CD4-positive, alpha-beta T cell treated with Interleukin-4 for 4 hours (primary cell): ENCODE results near the gene MYO16.

ENCODE experiments used
- DNase-seq: peaks from one replicate; pipeline ENCODE4 v3.0.0-alpha.2; 2020

MYO16 gene

GRCh38 chr13:108667205-108667604 is 37.8 kb downstream of the MYO16 start:
- no peak for DNase-seq

- no peak for DNase-seq
These were observed 40.0 kb downstream of the MYO16 start for GRCh38 chr13:108669381-108669780.

DNA sequence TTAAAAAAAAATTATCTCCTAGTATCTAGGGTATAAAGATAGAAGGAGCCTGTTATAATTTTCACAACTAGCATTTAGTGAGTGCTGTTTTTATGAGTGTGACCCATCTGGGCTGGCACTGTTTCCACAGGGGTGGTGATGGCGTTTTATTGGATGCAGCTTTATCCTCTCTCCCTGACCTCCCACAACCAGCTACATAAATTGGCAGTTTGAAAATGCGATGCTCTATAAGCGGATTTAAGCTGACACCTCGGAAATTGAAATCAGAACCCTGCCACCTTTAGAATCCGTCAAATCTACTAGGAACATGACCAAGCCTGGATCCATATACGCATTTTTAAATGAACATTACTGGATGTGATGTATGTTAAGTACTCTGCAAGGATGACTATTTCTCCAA is 44.9 kb downstream of the MYO16 start:
- no peak for DNase-seq

DNA sequence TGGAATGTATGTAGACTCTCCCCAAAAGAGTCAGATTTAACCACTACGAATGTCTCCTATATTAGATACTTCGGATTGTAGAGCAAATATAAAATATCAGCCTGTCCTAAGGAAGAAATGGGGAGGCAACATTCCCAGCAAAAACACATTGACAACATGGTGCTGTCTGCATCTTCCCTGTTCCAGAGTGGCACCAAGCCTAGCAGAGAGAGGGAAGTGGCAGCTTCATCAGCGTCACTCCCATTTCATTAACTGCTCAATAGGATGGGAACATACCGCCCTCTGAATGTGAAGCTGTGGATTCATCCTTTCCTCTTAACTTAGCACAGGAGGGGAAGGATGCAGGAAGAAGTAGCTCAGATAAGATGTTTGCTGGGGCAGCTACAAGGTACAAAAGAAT is 45.4 kb downstream of the MYO16 start:
- DNase-seq = no peak

- no peak for DNase-seq
These were observed 47.2 kb downstream of the MYO16 start for GRCh38 chr13:108676620-108677019.

DNA sequence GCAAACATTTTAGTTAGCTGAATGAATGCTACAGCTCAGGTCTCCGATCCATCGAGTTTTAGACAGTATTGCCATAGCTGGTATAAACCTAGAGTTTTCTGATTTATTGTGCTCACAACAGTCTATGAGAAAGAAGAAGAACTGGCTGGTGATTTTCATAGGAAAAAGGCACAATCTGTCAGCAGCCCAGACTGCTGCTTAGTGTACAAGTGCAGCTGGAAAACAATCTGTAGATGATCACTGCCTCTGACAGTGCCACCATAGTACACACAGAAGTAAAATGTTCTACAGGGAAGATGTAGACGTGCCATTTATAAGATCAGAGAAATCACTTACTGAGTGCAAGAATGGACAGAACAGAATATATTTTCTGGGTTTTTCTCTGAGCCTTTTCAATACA is 48.4 kb downstream of the MYO16 start:
- DNase-seq = no peak

DNA sequence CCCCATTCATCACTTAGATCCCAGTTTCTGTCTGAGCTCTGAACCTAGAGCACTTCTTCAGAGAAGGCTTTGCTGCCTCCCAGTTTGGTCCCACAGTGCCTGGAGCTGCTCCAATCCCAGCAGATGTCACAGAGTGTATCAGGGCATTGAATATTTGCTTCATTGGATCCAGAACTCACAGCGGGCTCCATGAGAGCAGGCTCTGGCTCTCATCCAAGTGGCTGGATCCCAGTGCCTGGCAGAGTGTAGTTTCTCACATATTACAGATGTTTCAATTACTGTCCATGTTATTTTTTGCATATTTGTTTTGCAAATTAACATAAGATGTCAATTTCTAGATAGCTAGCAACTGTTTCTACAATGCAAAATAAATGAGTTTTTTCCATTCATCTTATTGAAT is 50.6 kb downstream of the MYO16 start:
- DNase-seq = no peak

GRCh38 chr13:108681986-108682575 is 52.7 kb downstream of the MYO16 start:
- no peak for DNase-seq

GRCh38 chr13:108682714-108683113 is 53.3 kb downstream of the MYO16 start:
- no peak for DNase-seq

DNA sequence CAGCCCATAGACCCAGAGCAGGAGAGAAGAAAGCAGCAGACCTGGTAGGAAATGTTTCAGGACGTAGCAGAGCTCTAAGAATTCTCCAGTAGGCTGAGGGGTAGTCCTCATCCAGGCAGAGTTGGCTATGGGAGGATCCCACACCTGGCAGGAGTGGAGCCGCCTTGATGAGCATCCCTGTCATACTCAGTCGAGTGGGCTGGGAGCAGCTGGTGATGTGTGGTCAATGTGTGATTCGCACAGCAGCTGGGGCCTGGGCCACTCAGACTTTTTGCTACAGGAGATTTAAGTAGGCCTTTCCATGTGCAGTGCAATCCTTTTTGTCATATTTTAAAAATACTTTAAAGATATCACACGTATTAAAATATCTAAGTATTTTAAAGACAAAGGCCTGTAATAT is 56.6 kb downstream of the MYO16 start:
- DNase-seq = no peak

GRCh38 chr13:108690726-108691125 is 61.3 kb downstream of the MYO16 start:
- no peak for DNase-seq

DNA sequence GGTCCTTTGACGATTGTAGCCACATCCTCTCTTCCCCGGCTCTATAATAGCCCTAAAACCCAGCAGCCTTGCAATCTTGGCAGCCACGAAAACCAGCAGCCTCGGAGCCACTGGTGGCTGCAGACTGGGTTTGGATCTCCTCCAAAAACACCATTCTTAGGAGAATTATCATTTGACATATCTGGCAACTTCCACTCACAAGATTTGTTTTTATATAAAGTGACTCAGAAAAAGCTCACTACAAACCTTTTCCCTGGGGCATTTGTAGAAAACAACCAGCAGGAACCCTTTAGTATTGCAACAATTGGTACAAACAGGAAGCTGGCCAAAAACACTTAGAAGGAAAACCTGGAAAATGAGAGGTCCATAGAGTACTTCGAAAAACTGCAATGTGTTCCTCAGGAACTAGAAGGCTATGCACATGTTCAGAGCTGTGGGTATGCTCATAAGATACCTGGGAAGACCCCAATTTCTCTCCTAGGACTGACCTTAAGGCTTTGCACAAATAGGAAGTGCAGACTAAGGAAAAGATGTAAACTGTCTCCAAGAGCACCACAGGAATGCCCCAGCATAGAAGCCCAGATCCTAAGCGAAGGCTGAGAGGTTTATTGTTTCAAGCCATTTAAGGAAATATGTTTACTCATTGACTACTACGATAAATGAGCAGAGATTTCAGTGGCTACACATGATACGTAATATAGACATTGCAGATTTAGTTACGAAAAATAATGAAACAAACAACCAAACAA is 71.2 kb downstream of the MYO16 start:
- no peak for DNase-seq

- DNase-seq = no peak
These were observed 72.8 kb downstream of the MYO16 start for GRCh38 chr13:108702171-108702570.

GRCh38 chr13:108705031-108705430 is 75.6 kb downstream of the MYO16 start:
- no peak for DNase-seq

DNA sequence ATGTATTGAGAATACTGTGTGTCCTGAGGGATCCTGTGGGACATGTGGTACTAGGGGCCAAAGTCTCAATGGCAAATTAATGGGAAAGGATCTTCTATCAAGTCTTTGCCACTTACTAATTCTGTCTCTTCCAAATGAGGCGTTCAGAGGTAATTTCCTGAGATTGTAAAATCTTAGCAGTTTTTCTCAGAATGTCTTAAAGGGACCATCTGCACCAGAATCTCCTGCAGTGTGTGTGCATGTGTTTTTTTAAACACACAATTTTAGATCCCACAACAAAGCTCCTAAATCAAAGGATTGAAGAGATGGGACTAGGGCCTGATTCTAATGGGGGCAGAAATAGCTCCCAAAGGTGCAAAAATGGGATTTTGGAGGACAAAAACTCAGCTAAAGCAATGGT is 78.2 kb downstream of the MYO16 start:
- no peak for DNase-seq

DNA sequence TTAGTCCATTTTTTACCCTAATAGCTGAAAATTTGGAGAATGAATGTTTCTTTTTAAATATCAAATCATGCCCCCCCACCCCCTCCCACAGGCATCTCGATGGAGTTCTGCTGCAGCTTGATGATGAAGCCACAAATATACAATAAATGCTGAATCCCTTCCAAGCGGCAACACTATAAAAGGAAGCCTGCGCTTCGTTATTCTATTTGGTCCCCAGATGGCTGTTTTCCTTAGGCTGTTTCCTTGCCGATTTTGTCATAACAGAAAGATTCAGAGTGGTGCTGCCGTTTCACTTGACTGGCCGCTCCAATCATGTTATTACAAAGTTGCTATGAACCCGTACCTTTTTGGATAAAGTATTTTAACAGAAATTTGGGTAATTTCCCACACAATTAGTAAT is 79.5 kb downstream of the MYO16 start:
- no peak for DNase-seq

- DNase-seq = no peak
These were observed 82.0 kb downstream of the MYO16 start for GRCh38 chr13:108711386-108711785.

DNA sequence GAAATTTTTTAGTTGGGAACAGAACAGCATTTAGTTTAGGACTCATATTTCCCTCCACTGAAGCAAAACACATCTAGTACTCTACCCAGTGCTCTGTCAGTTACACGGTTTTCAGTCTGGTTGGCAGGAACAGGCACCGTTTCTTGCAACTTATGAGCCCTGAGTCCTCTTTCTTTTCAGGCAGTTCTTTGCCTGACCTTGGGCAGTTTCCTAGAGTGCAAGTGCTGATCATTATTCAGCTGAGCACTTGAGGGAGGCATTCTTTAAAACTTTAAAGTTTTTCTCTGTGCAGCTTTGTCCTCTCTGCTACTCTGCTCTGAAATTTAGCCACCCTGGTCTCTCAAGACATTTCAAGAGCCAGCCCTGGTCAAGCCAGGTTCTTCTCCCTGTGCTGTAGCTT is 96.1 kb downstream of the MYO16 start:
- DNase-seq = no peak

- no peak for DNase-seq
These were observed 99.0 kb downstream of the MYO16 start for GRCh38 chr13:108728370-108728769.

- DNase-seq = no peak
These were observed 103.7 kb downstream of the MYO16 start for GRCh38 chr13:108733022-108733560.

DNA sequence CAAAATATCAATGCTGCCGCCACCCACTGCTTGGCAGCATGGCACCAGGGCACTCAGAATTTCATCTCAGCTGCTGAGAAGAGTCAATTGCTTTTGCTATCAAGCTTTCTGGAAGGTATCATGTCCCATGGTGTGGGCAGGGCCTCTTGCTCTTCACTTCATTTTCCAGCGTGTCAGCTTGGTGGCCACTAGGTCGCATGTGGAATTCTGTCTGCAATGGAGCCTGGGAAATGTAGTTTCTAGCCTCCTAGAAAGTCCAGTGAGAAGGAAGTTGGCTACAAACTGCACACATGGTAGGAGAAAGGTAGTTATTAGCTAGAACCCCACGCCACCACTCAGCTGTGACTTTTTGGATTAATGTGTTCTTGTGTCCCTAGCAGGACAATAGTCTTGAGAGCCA is 105.3 kb downstream of the MYO16 start:
- DNase-seq = no peak

DNA sequence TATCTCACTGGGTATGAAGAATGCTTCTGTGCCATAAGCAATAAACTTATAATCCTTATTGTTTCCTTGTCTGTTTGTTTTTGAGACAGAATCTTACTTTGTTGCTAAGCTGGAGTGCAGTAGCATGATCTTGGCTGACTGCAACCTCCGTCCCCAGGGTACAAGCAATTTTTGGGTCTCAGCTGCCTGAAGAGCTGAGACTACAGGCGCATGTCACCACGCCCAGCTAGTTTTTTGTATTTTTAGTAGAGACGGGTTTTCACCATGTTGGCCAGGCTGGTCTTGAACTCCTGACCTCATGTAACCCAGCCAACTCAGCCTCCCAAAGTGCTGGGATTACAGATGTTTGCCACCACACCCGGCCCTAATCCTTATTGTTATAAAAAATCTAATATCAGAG is 112.5 kb downstream of the MYO16 start:
- no peak for DNase-seq

GRCh38 chr13:108742701-108743451 is 113.5 kb downstream of the MYO16 start:
- DNase-seq = no peak

- DNase-seq = no peak
These were observed 114.1 kb downstream of the MYO16 start for GRCh38 chr13:108743522-108743921.
